K562 (cell line): Measurements from ENCODE around the gene FRMD4B. TPM values are rescaled to one million over a fixed set of nuclear protein-coding genes. Genes with fewer than 3 reads are reported as not detected.

Experiments used
- ATAC-seq: fragments of 200-7000 bp; cut with Tn5 transposase; 3 replicates; pipeline ENCODE4 v1.9.1; 2020; ENCODE audit warnings: moderate library complexity
- BruUV-seq: library from RNA; stranded (reverse); fragments of 400-500 nt; replicated peaks from 2 replicates; lab custom pipeline; 2021; lab: Mats Ljungman, UMichigan
- CTCF ChIA-PET: fragments of 300-600 bp; formaldehyde crosslinking; extraction: SDS; loops from one replicate; lab custom pipeline; 2021; ENCODE audit warnings: low intra/inter-chr PET ratio; lab: Yijun Ruan, JAX
- POLR2A ChIA-PET: fragments of 300-600, 350-650 bp; sonication (Branson Sonifier 250); formaldehyde crosslinking; extraction: SDS; loops from one replicate; lab custom pipeline; 2021; ENCODE audit warnings: antibody characterized with exemption, inconsistent platforms; lab: Yijun Ruan, JAX
- DNase-seq, 4 experiments: peaks; one replicate each; pipeline versions ENCODE4 v3.0.0 to v3.0.0-alpha.2; 2011 to 2018; ENCODE audit warnings: low spot score in 3 of 4, mixed read lengths in 3 of 4; ENCODE audit errors: extremely low read depth in 1 of 4
- FAIRE-seq: peaks from 2 replicates; lab custom pipeline; 2011; peaks lifted over from hg19 to GRCh38; lab: Jason Lieb, UNC
- H2AFZ ChIP-seq: 2 replicates; pipeline ENCODE4 v1.6.0; 2011; ENCODE audit warnings: low read depth, low read length, control low read depth, inconsistent platforms
- H3K27ac ChIP-seq: fragments of 200-600 bp; 3 replicates; pipeline ENCODE4 v1.8.0; 2011; ENCODE audit warnings: low read depth, mild to moderate bottlenecking, control low read depth, inconsistent platforms, low read length, moderate library complexity, mixed read lengths; ENCODE audit errors: extremely low read depth
- H3K27me3 ChIP-seq, 2 experiments: fragments of 300-600 bp in 1 of 2; 2 replicates in 1 of 2; 3 replicates in 1 of 2; pipeline versions ENCODE4 v1.6.0 to v1.8.0; 2011; ENCODE audit warnings: inconsistent platforms in 2 of 2, low read length in 2 of 2, mild to moderate bottlenecking in 1 of 2, mixed read lengths in 1 of 2, moderate library complexity in 1 of 2; ENCODE audit not compliant: control insufficient read depth in 2 of 2, insufficient read depth in 2 of 2
- H3K36me3 ChIP-seq: fragments of 300-600 bp; 3 replicates; pipeline ENCODE4 v1.8.0; 2011; ENCODE audit warnings: mild to moderate bottlenecking, low read length, inconsistent platforms; ENCODE audit not compliant: control insufficient read depth, insufficient read depth
- H3K4me1 ChIP-seq, 2 experiments: fragments of 200-600 bp in 1 of 2; replicated peaks in 1 of 2; 2 replicates in 1 of 2; 3 replicates in 1 of 2; pipeline versions ENCODE4 v1.5.1 to v1.8.0; 2011; ENCODE audit warnings: inconsistent platforms in 2 of 2, low read length in 2 of 2, mild to moderate bottlenecking in 1 of 2, mixed read lengths in 1 of 2, moderate library complexity in 1 of 2; ENCODE audit not compliant: control insufficient read depth in 2 of 2, insufficient read depth in 2 of 2
- H3K4me2 ChIP-seq: 2 replicates; pipeline ENCODE4 v1.6.1; 2011; ENCODE audit warnings: low read length, control low read depth, inconsistent platforms, mixed read lengths; ENCODE audit not compliant: insufficient read depth
- H3K4me3 ChIP-seq: fragments of 200-600 bp; sonication (generic), shearing (Covaris generic); 2 replicates; pipeline ENCODE4 v1.5.1; 2016; ENCODE audit warnings: control low read depth, inconsistent platforms
- H3K79me2 ChIP-seq: fragments of 200-600 bp; 3 replicates; pipeline ENCODE4 v1.8.0; 2011; ENCODE audit warnings: low read length, inconsistent platforms; ENCODE audit not compliant: control insufficient read depth, insufficient read depth
- H3K9ac ChIP-seq, 2 experiments: 2 replicates each; pipeline versions ENCODE4 v1.6.0 to v1.6.1; 2011; ENCODE audit warnings: low read depth in 2 of 2, low read length in 2 of 2, control low read depth in 1 of 2, inconsistent platforms in 1 of 2, mild to moderate bottlenecking in 1 of 2, mixed read lengths in 1 of 2; ENCODE audit not compliant: insufficient read depth in 1 of 2
- H3K9me1 ChIP-seq: one replicate; pipeline ENCODE4 v1.6.0; 2011; ENCODE audit warnings: inconsistent platforms, mild to moderate bottlenecking, low read length, moderate library complexity; ENCODE audit not compliant: control insufficient read depth, insufficient read depth
- H3K9me3 ChIP-seq: replicated peaks from 2 replicates; pipeline ENCODE4 v1.5.1; 2011; ENCODE audit warnings: low read depth, low read length, inconsistent platforms; ENCODE audit not compliant: control insufficient read depth, insufficient read depth
- H4K20me1 ChIP-seq: replicated peaks from 2 replicates; pipeline ENCODE4 v1.6.1; 2011; ENCODE audit warnings: low read length, inconsistent platforms, mixed read lengths; ENCODE audit not compliant: control insufficient read depth, insufficient read depth
- CBX8 ChIP-seq: fragments of 200-600 bp; sonication (generic); IDR thresholded peaks from 2 replicates; pipeline ENCODE4 v1.6.1; 2012; ENCODE audit warnings: borderline replicate concordance, mixed run types, low read depth, mild to moderate bottlenecking, moderate library complexity, mixed read lengths, low read length, control low read depth, inconsistent platforms; ENCODE audit not compliant: poor library complexity, severe bottlenecking; ENCODE audit errors: extremely low read depth
- CREB3L1 ChIP-seq: fragments of 450-650 bp; IDR thresholded peaks from 2 replicates; pipeline ENCODE4 v1.6.1; 2014; ENCODE audit warnings: low read depth, mild to moderate bottlenecking, moderate library complexity, borderline replicate concordance
- DIDO1 ChIP-seq: fragments of 450-650 bp; IDR thresholded peaks from 2 replicates; pipeline ENCODE4 v1.6.1; 2016; ENCODE audit warnings: low read depth, missing biosample characterization, missing genetic modification characterization
- NCOA1 ChIP-seq: fragments of 450-650 bp; IDR thresholded peaks from 2 replicates; pipeline ENCODE4 v1.6.1; 2016; ENCODE audit warnings: low read depth
- RBM17 ChIP-seq: fragments of 200-400 bp; formaldehyde crosslinking; IDR thresholded peaks from 2 replicates; pipeline ENCODE4 v1.6.1; 2017; ENCODE audit warnings: low read depth, mild to moderate bottlenecking, low read length, borderline replicate concordance
- SOX6 ChIP-seq: fragments of 450-650 bp; IDR thresholded peaks from 2 replicates; pipeline ENCODE4 v1.6.1; 2014; ENCODE audit warnings: mild to moderate bottlenecking
- TEAD1 ChIP-seq, 2 experiments: fragments of 450-650 bp in 1 of 2; sonication (generic) in 1 of 2; formaldehyde crosslinking; IDR thresholded peaks; 2 replicates each; pipeline versions ENCODE4 v1.4.0 to v1.8.0; 2020 to 2022; ENCODE audit warnings: mild to moderate bottlenecking in 2 of 2, missing genetic modification reagents in 1 of 2
- YBX1 ChIP-seq: fragments of 450-650 bp; IDR thresholded peaks from 2 replicates; pipeline ENCODE4 v1.7.1; 2016; ENCODE audit warnings: mild to moderate bottlenecking
- ZBTB34 ChIP-seq: fragments of 250-450 bp; sonication (Bioruptor Pico); IDR thresholded peaks from 2 replicates; pipeline ENCODE4 v1.8.0; 2021; ENCODE audit warnings: mild to moderate bottlenecking, moderate library complexity
- ZBTB49 ChIP-seq: sonication (generic); formaldehyde crosslinking; IDR thresholded peaks from 2 replicates; pipeline ENCODE4 v1.8.0; 2022; ENCODE audit warnings: missing genetic modification reagents, mild to moderate bottlenecking, borderline replicate concordance
- WGBS: fragments of 100-300 bp; shearing (Covaris generic); methylation state at CpG from one replicate; pipeline ENCODE4 v1.1.6; 2016; ENCODE audit warnings: low coverage, mixed read lengths; ENCODE audit not compliant: insufficient coverage; ENCODE audit errors: missing lambda C conversion rate; 5-methylcytosine and 5-hydroxymethylcytosine counted together
- in situ Hi-C: fragments of 300-500 bp; cut with MboI; formaldehyde crosslinking; loops from 4 replicates; pipeline ENCODE4 v1.15.0; 2018; ENCODE audit warnings: inconsistent platforms, mixed read lengths
- intact Hi-C: fragments of 100-400 bp; cut with micrococcal nuclease; formaldehyde crosslinking; loops from 2 replicates; pipeline ENCODE4 v1.14.2; 2022
- polyA plus RNA-seq, 8 experiments: library from polyadenylated mRNA; depleted of rRNA in 4 of 8; stranded (reverse) in 5 of 8; unstranded in 3 of 8; fragments of >200 nt; fragmentation: Nextera tagmentation in 2 of 8; fragmentation: Illumina TruSeq in 1 of 8; extraction: Ambion mirVana in 2 of 8; extraction: Trizol in 1 of 8; gene quantifications; 2 replicates each; pipeline versions ENCODE4 v1.2.1 to v1.2.3, GENCODE V29; 2011 to 2014; ENCODE audit warnings: inconsistent platforms in 1 of 8, missing spikeins in 1 of 8
- total RNA-seq, 7 experiments: library from RNA; depleted of rRNA in 6 of 7; stranded (reverse); fragments of >200 nt in 6 of 7; fragmentation: Illumina TruSeq in 2 of 7; extraction: Trizol in 2 of 7; gene quantifications; 2 replicates each; pipeline versions ENCODE4 v1.2.1 to v1.2.3, GENCODE V29; 2011 to 2021; ENCODE audit warnings: low replicate concordance in 1 of 7

FRMD4B gene
- total and polyA plus RNA-seq, 9 of the 15 experiments (the other 6 are each of a cell fraction or from before 2014, with no cell fraction given): 0.03 to 0.09 (median 0.04) TPM; not detected in 3

GRCh38 chr3:69254351-69254750, 131.5 kb downstream of the FRMD4B start (continued):
- TF ChIP-seq CREB3L1 (no peak), SOX6 (no peak)
- TF ChIP-seq, all 486 proteins: peak for 0

- H3K27ac ChIP-seq: no peak overlapping the region
- no peak overlapping the region for H3K4me3 ChIP-seq
- ChIA-PET CTCF (no interaction called here), POLR2A (no interaction called here)
- H2AFZ ChIP-seq: no peak overlapping the region
- no peaks in the 10 kb centered on the region for H3K9me3 ChIP-seq
- no peaks in the 10 kb centered on the region for H3K79me2 ChIP-seq
- no TSS peak for BruUV-seq
- no peak for DNase-seq
- 3% methylated on average over 4 of the region's 4 CpGs for WGBS
- no peak overlapping the region for H3K9ac ChIP-seq
- H3K4me1 ChIP-seq: no peaks in the 10 kb centered on the region
- in situ Hi-C loops: no loop called here
- H3K36me3 ChIP-seq: no peaks in the 10 kb centered on the region
- FAIRE-seq: no peak
- H3K4me2 ChIP-seq: no peak overlapping the region
- no peak for ATAC-seq
- peaks cover 0 to 2% of the 10 kb centered on the region in 2 experiments; a peak in 2 of 5 replicates for H3K27me3 ChIP-seq
- intact Hi-C loops: no loop called here
- no peaks in the 10 kb centered on the region for H4K20me1 ChIP-seq
- H3K9me1 ChIP-seq: no peaks in the 10 kb centered on the region
- TF ChIP-seq ZBTB34 (no peak), ZBTB49 (CRISPR knock-in tag) (no peak), DIDO1 (tag) (no peak), RBM17 (no peak), YBX1 (no peak), NCOA1 (no peak), CBX8 (no peak), TEAD1 (CRISPR knock-in tag; IDR thresholded peaks at IDR 0.05) (no peak)
Observed at GRCh38 chr3:69252631-69253030, 133.3 kb downstream of the FRMD4B start.
